ACC112 (cell line): ENCODE measurements around the gene SH3RF3.

ENCODE experiments used
- H2AFZ ChIP-seq: fragments of 200-600 bp; sonication (generic); one replicate; pipeline ENCODE4 v1.6.0; 2017; ENCODE audit warnings: antibody characterized with exemption, low read length; ENCODE audit not compliant: unreplicated experiment
- H3K27ac ChIP-seq: fragments of 200-600 bp; sonication (generic); 2 replicates; pipeline ENCODE4 v1.5.1; 2014; ENCODE audit warnings: low read depth, mild to moderate bottlenecking, antibody characterized with exemption, low read length, moderate library complexity
- H3K27me3 ChIP-seq: fragments of 200-600 bp; sonication (generic); 2 replicates; pipeline ENCODE4 v1.6.1; 2014; ENCODE audit warnings: mild to moderate bottlenecking, antibody characterized with exemption, low read length, moderate library complexity, mixed read lengths; ENCODE audit not compliant: insufficient read depth
- H3K36me3 ChIP-seq: fragments of 200-600 bp; sonication (generic); 2 replicates; pipeline ENCODE4 v1.6.1; 2016; ENCODE audit warnings: mild to moderate bottlenecking, antibody characterized with exemption, low read length, moderate library complexity, mixed read lengths; ENCODE audit not compliant: insufficient read depth
- H3K4me1 ChIP-seq: fragments of 200-600 bp; sonication (generic); one replicate; pipeline ENCODE4 v1.6.1; 2016; ENCODE audit warnings: low read length, mixed read lengths; ENCODE audit not compliant: insufficient read depth, unreplicated experiment, control insufficient read depth
- H3K4me3 ChIP-seq: fragments of 200-600 bp; sonication (generic); 2 replicates; pipeline ENCODE4 v1.5.1; 2014; ENCODE audit warnings: mild to moderate bottlenecking, low read depth, low read length
- H3K79me2 ChIP-seq: fragments of 200-600 bp; sonication (generic); one replicate; pipeline ENCODE4 v1.6.0; 2016; ENCODE audit warnings: low read length; ENCODE audit not compliant: control insufficient read depth, unreplicated experiment, insufficient read depth

Gene SH3RF3

DNA sequence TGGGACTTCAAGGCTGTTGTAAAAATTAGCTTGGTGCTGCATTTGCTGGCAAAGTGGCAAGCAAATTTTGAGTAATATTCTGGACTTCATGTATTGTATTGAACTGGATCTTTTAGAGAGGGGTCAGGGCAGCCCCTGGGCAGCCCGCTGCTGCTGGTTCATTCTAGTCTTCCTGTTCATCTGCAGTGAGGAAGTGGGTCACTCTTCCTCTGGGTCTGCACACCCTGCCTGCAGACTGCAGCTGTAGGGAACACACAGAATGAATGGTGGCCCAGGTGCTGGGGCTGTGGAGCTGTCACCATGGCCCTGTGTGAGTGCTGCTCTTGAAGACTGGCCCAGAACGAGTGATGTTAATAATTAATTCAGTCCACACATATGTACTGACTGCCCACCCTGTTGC lies 9.4 kb downstream of the SH3RF3 start:
- no peaks in the 10 kb centered on the region for H3K27me3 ChIP-seq
- H3K79me2 ChIP-seq: peaks cover 94% of the 10 kb centered on the region
- no peaks in the 10 kb centered on the region for H3K36me3 ChIP-seq

DNA sequence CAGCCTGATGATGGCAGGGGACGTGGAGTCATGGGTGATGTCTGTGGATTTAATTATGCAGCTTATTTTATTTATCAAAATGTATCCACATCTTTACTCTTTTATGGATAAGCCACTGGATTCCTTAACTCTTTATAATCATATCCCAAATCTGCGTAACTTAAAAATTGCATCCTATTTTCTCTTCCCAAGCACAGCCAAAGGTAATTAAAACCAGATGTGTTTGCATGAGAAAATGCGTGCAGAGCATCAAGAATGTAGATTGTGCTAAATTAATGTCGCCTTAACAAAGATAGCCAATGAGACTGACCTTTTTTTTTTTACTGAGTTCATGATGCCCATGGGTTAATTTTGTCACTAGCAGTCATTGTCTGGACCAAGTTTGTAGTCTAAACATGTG lies 10.0 kb downstream of the SH3RF3 start:
- no peaks in the 10 kb centered on the region for H3K27me3 ChIP-seq
- H2AFZ ChIP-seq: no peak overlapping the region
- no peak overlapping the region for H3K4me3 ChIP-seq
- no peak overlapping the region for H3K27ac ChIP-seq
- H3K36me3 ChIP-seq: no peaks in the 10 kb centered on the region
- peaks cover 93% of the 10 kb centered on the region for H3K79me2 ChIP-seq
- peaks cover 10% of the 10 kb centered on the region for H3K4me1 ChIP-seq

More for the DNA sequence above, 9.4 kb downstream of the SH3RF3 start:
- Histone ChIP-seq H3K27ac (no peak overlapping the region), H3K4me1 (peaks cover 10% of the 10 kb centered on the region), H3K4me3 (no peak overlapping the region), H2AFZ (no peak overlapping the region)

DNA sequence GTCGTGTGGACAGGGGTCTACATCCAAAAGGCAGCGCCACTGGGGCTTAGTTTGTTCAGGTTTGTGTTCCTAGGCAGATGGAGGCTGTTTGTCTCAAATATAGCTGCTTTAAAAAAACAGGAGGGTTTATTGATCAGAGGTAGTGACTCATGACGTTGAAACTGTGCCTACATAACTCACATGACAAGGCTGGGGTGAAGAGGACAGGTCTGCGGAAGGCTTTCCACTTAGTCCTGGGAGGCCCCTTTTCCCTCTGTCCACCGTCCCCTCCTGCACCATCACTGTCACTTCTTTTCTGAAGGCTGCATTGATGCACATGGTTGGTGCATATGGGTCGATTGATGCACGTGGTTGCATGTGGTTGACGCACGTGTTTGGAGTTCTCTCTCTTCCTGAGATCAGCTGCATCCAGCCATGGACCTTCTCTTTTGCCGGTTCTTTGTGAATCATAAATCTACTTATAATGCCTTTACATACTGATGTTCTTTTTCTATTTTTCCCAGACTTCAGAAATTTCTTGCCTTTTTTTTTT lies 10.9 kb downstream of the SH3RF3 start:
- no peak overlapping the region for H3K4me3 ChIP-seq
- no peak overlapping the region for H3K27ac ChIP-seq
- H3K36me3 ChIP-seq: no peaks in the 10 kb centered on the region
- H2AFZ ChIP-seq: no peak overlapping the region
- no peaks in the 10 kb centered on the region for H3K27me3 ChIP-seq
- H3K79me2 ChIP-seq: peaks cover 91% of the 10 kb centered on the region
- H3K4me1 ChIP-seq: peaks cover 10% of the 10 kb centered on the region

DNA sequence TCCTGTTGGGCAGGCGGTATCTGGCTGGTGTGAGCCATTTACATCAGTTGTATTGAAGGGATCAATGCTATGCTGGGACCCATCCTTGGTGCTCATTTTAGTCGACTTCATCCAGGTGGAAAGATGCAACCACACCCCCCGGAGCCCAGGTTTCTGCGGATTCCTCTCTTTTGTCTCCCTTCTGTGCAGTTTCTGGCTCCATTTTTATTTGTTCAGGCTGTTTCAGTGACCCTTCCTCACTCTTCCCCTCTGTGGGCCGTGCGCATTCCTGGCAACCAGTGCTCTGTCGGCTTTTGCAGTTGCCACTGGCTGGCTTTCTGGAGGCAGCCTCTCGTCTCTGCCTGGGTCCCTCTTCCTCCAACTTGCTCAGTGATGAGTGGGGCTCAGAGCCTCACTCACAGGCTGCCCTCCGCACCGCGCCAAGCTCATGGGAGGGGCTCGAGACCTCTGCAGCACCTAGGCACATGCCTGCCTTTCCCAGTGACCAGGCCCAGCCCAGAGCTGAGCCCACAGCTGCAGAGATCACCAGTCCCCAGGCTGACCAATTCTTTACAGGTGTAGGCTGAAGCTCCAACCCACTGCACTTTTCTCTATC lies 12.1 kb downstream of the SH3RF3 start:
- peaks cover 92% of the 10 kb centered on the region for H3K79me2 ChIP-seq
- H3K4me1 ChIP-seq: peaks cover 10% of the 10 kb centered on the region
- no peaks in the 10 kb centered on the region for H3K36me3 ChIP-seq
- no peak overlapping the region for H3K27ac ChIP-seq
- no peak overlapping the region for H2AFZ ChIP-seq
- no peak overlapping the region for H3K4me3 ChIP-seq
- no peaks in the 10 kb centered on the region for H3K27me3 ChIP-seq

DNA sequence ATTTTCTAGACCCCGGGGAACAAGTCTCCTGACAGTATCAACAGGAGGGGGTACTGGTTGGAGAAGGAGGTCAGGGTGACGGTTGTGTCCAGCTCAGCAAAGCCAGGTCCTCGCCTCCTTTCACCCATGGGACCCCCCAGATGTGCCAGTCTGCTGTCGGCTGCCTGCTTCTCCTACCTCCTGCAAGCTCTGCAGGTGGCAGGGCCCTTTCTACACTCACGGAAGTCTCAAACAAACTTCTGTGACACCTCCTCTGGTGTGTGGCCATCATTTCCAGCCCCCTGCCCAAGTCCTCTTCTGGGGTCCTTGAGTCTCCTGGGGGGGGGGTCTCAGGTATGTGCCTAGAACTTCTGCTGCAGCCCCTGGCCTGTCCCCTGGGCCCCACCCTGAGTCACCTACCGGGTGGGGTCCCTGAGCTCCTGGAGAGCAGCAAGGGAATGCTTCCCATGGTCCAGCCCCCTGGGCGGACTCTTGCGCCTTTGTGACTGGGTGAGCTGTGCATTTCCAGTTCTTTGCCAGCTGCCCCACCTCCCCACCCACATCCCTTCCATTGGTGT lies 12.8 kb downstream of the SH3RF3 start:
- Histone ChIP-seq H3K4me3 (no peak overlapping the region), H3K27me3 (no peaks in the 10 kb centered on the region), H3K79me2 (peaks cover 90% of the 10 kb centered on the region), H3K36me3 (no peaks in the 10 kb centered on the region), H3K4me1 (peaks cover 10% of the 10 kb centered on the region), H2AFZ (no peak overlapping the region), H3K27ac (no peak overlapping the region)

DNA sequence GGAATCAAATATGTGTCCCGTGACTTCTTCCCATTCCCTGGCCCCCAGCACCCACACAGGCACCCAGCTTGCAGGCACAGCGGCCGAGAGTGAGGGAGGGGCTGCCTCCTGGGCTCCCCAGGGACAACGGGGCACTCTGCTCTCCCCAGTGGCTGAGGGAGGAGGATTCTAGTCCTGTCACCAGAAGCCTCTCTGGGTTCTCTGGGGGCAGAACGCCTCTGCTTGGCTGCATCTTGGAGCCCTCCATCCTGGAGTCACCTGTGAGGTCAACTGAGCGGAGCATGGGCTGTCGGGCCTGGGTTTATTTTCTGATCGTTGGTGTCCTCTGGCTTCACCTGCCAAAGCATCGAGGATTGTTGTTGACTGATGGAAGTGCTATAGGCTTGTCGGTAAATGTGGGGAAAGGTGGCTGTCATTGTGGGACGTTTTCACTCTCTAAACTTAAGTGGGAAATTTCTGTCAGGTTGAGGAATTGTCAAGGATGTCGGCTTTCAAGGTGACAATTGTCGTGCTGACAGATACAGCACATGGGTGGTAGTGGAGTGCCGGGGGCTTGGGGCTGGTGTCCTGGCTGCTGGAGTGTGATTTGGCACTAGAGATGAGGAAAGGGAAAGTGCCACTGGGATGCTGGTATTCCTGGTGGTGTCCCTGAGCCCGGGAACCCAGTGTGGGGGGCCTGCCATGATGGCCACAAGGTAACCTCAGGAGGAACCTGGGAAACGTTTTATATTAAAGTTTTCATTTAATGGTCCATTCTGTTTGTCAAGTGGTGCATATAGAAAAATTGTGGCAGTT lies 13.6 kb downstream of the SH3RF3 start:
- Histone ChIP-seq H3K79me2 (peaks cover 89% of the 10 kb centered on the region), H2AFZ (no peak overlapping the region), H3K4me1 (peaks cover 10% of the 10 kb centered on the region), H3K4me3 (no peak overlapping the region), H3K27ac (no peak overlapping the region), H3K36me3 (no peaks in the 10 kb centered on the region), H3K27me3 (no peaks in the 10 kb centered on the region)

DNA sequence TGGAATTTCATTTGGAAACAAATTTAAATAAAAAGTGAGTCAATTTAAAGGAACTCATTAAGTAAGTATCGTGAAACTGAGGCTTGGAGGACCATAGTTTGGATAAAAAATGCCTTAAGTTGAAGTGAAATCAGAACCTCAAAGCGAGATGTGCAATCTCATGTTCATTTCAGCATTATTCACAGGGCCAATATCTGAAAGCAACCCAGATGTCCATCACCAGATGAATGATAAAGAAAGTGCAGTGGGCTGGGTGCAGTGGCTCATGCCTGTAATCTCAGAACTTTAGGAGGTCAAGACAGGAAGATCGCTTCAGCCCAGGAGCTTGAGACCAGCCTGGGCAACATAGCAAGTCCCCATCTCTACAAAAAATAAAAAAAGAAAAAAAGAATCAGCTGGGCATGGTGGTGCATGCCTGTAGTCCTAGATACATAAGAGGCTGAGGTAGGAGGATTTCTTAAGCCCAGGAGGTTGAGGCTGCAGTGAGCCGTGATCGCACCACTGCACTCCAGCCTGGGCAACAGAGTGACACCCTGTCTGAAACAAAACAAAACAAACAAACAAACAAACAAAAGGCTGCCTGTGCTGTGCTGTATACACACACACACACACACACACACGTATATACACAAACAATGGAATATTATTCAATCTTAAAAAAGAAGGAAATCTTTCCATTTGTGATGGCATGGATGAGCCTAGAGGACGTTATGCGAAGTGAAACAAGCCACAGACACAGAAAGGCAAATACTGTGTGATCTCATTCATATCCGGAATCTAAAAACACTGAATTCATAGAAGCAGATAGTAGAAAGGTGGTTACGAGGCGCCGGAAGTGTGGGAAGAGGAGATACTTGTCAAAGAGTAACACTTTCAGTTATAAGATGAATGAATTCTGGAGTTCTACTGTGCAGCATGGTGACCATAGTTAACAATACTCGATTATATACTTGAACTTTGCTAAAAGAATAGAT lies 14.5 kb downstream of the SH3RF3 start:
- no peaks in the 10 kb centered on the region for H3K27me3 ChIP-seq
- H3K36me3 ChIP-seq: no peaks in the 10 kb centered on the region
- no peak overlapping the region for H3K27ac ChIP-seq
- H3K4me1 ChIP-seq: peaks cover 19% of the 10 kb centered on the region
- H2AFZ ChIP-seq: no peak overlapping the region
- peaks cover 90% of the 10 kb centered on the region for H3K79me2 ChIP-seq
- no peak overlapping the region for H3K4me3 ChIP-seq

DNA sequence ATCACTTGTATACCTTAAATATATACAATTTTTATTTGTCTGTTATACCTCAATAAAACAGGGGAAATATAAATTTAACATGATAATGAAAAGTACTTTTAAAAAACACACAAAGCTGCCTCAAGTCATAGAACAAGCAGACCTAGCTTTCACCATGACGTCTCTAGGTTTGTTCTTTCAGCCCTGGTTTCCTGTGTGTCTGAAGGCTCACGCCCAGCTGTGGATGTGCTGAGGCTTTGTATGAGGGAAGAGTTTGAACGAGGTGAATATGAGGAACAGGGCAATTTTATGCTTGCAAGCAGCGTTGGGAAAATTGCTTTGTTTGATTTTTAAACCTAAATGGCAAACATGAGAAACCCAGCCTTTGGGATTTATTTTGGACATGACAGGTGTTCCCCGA lies 15.3 kb downstream of the SH3RF3 start:
- Histone ChIP-seq H3K27me3 (no peaks in the 10 kb centered on the region), H3K27ac (no peak overlapping the region), H3K4me1 (peaks cover 25% of the 10 kb centered on the region), H3K79me2 (peaks cover 90% of the 10 kb centered on the region), H3K36me3 (no peaks in the 10 kb centered on the region), H2AFZ (no peak overlapping the region), H3K4me3 (no peak overlapping the region)

DNA sequence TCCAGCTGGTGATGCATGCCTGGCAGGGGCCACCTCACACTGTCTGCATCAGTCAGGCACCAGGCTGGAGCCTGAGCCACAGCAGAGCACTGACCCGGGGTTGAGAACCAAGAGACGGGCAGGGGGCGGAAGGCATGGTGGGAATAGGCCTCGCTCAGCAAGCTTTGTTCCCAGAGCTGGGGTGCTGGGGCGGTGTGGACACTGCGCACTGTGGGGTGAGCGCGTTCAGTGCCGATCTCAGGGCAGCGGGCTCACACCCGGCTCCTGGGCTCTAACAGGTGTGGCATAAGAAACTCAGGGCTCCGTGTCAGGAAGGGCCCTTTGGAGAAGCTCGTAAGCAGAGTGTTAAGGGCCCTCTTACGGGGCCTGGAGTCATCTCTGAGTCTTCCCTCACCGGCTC lies 15.7 kb downstream of the SH3RF3 start:
- H3K27ac ChIP-seq: no peak overlapping the region
- peaks cover 21% of the 10 kb centered on the region for H3K4me1 ChIP-seq
- H3K79me2 ChIP-seq: peaks cover 90% of the 10 kb centered on the region
- H2AFZ ChIP-seq: no peak overlapping the region
- H3K36me3 ChIP-seq: no peaks in the 10 kb centered on the region
- H3K27me3 ChIP-seq: no peaks in the 10 kb centered on the region
- no peak overlapping the region for H3K4me3 ChIP-seq

DNA sequence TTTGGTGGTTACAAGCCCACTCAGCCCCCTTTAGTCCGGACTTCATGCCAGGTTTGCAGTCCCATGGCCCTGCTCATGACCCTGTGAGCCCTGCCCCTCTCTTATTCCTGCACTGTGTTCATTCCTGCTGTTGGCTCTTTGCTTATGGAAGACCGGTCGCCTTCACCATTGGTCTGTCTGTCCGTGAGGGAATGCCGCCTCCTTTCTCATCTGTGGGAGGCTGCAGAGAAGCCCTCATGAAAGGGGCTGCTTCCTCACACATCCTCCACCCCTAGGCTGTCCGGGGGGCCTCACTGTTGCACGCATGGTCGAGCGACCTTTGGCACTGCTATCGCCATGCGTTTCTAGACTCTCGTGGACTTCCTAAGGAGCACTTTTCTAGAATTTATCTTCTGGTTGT lies 16.3 kb downstream of the SH3RF3 start:
- H3K79me2 ChIP-seq: peaks cover 91% of the 10 kb centered on the region
- H3K27me3 ChIP-seq: no peaks in the 10 kb centered on the region
- no peaks in the 10 kb centered on the region for H3K36me3 ChIP-seq
- H3K4me1 ChIP-seq: peaks cover 17% of the 10 kb centered on the region
- H2AFZ ChIP-seq: no peak overlapping the region
- no peak overlapping the region for H3K4me3 ChIP-seq
- no peak overlapping the region for H3K27ac ChIP-seq
